H1 (cell line): ENCODE measurements around the gene SENP6. TPM values are rescaled to one million over a fixed set of nuclear protein-coding genes. Genes with fewer than 3 reads are reported as not detected.
"Not testable (repeated sequence)": the region's sequence is repeated elsewhere in the genome, so short reads cannot be mapped to it uniquely, and the experiment has no call there.

Source experiments
- CTCF ChIA-PET: fragments of 300-600 bp; sonication (Branson Sonifier 250); formaldehyde crosslinking; loops from one replicate; lab custom pipeline; 2021; ENCODE audit not compliant: partially characterized antibody; lab: Charles Lee
- POLR2A ChIA-PET: fragments of 300-600 bp; sonication (Branson Sonifier 250); formaldehyde crosslinking; loops from one replicate; lab custom pipeline; 2021; ENCODE audit warnings: inconsistent platforms; ENCODE audit not compliant: partially characterized antibody; lab: Charles Lee
- DNase-seq, 2 experiments: peaks; one replicate each; pipeline versions ENCODE4 v3.0.0 to v3.0.0-alpha.2; 2010 to 2022; ENCODE audit warnings: low spot score in 2 of 2, low read depth in 1 of 2, mixed read lengths in 1 of 2
- FAIRE-seq: peaks from 2 replicates; lab custom pipeline; 2011; peaks lifted over from hg19 to GRCh38; lab: Jason Lieb, UNC
- H2AFZ ChIP-seq: 2 replicates; pipeline ENCODE4 v1.8.1; 2012; ENCODE audit warnings: low read length, inconsistent platforms
- H2AK5ac ChIP-seq: 2 replicates; pipeline ENCODE4 v1.6.1; 2013; ENCODE audit warnings: low read depth, low read length
- H2BK120ac ChIP-seq: replicated peaks from 2 replicates; pipeline ENCODE3; 2013; ENCODE audit warnings: low read depth, low read length, inconsistent platforms
- H2BK12ac ChIP-seq: 2 replicates; pipeline ENCODE4 v1.6.1; 2013; ENCODE audit warnings: low read depth, low read length
- H2BK15ac ChIP-seq: 2 replicates; pipeline ENCODE4 v1.6.1; 2013; ENCODE audit warnings: low read length
- H2BK20ac ChIP-seq: 2 replicates; pipeline ENCODE4 v1.6.1; 2013; ENCODE audit warnings: low read length
- H2BK5ac ChIP-seq: 2 replicates; pipeline ENCODE4 v1.6.1; 2013; ENCODE audit warnings: low read depth, low read length
- H3K14ac ChIP-seq: 2 replicates; pipeline ENCODE4 v1.6.1; 2013; ENCODE audit warnings: inconsistent platforms; ENCODE audit not compliant: insufficient read length
- H3K18ac ChIP-seq: 2 replicates; pipeline ENCODE4 v1.6.1; 2013; ENCODE audit warnings: low read length; ENCODE audit errors: extremely low read depth
- H3K23ac ChIP-seq: 2 replicates; pipeline ENCODE4 v1.6.1; 2013; ENCODE audit warnings: inconsistent platforms; ENCODE audit not compliant: insufficient read length
- H3K23me2 ChIP-seq: 2 replicates; pipeline ENCODE4 v1.6.1; 2013; ENCODE audit warnings: low read depth, low read length
- H3K27ac ChIP-seq: 2 replicates; pipeline ENCODE4 v1.6.1; 2011; ENCODE audit warnings: low read depth, low read length, inconsistent platforms
- H3K27me3 ChIP-seq, 4 experiments: replicated peaks in 1 of 4; 1 replicate in 1 of 4; 2 replicates in 3 of 4; pipeline versions ENCODE4 v1.6.1 to v1.8.1; 2011 to 2013; ENCODE audit warnings: low read length in 3 of 4, mild to moderate bottlenecking in 3 of 4, inconsistent platforms in 2 of 4, mixed read lengths in 2 of 4, moderate library complexity in 1 of 4; ENCODE audit not compliant: control insufficient read depth in 3 of 4, insufficient read depth in 3 of 4; ENCODE audit errors: extremely low read depth in 1 of 4
- H3K36me3 ChIP-seq, 4 experiments: 2 replicates each; pipeline versions ENCODE4 v1.6.1 to v1.8.1; 2011 to 2013; ENCODE audit warnings: mild to moderate bottlenecking in 4 of 4, low read length in 3 of 4, moderate library complexity in 2 of 4, control low read depth in 1 of 4, inconsistent platforms in 1 of 4; ENCODE audit not compliant: insufficient read depth in 4 of 4, control insufficient read depth in 2 of 4
- H3K4ac ChIP-seq: replicated peaks from 2 replicates; pipeline ENCODE3; 2013; ENCODE audit warnings: low read length, low read depth, mixed read lengths, inconsistent platforms; ENCODE audit not compliant: insufficient read length
- H3K4me1 ChIP-seq, 4 experiments: replicated peaks in 1 of 4; 1 replicate in 1 of 4; 2 replicates in 3 of 4; pipeline versions ENCODE4 v1.6.1 to v1.8.1; 2011 to 2013; ENCODE audit warnings: low read length in 3 of 4, inconsistent platforms in 2 of 4, mixed read lengths in 1 of 4; ENCODE audit not compliant: insufficient read depth in 4 of 4, control insufficient read depth in 3 of 4
- H3K4me2 ChIP-seq, 2 experiments: 2 replicates each; pipeline versions ENCODE4 v1.6.1 to v1.8.1; 2011 to 2013; ENCODE audit warnings: low read depth in 2 of 2, low read length in 2 of 2, control low read depth in 1 of 2, inconsistent platforms in 1 of 2, mild to moderate bottlenecking in 1 of 2; ENCODE audit not compliant: insufficient read depth in 1 of 2
- H3K4me3 ChIP-seq, 4 experiments: fragments of 200-600, 300-600 bp in 1 of 4; sonication (generic), shearing (Covaris generic), sonication (Bioruptor Twin) in 1 of 4; 2 replicates each; pipeline versions ENCODE4 v1.5.1 to v1.8.1; 2011 to 2016; ENCODE audit warnings: low read length in 4 of 4, low read depth in 3 of 4, control low read depth in 2 of 4, inconsistent platforms in 2 of 4, mild to moderate bottlenecking in 2 of 4, mixed read lengths in 1 of 4, moderate library complexity in 1 of 4; ENCODE audit not compliant: insufficient read depth in 2 of 4; ENCODE audit errors: extremely low read depth in 1 of 4
- H3K56ac ChIP-seq: replicated peaks from 2 replicates; pipeline ENCODE3; 2013; ENCODE audit warnings: low read depth, mild to moderate bottlenecking, mixed read lengths, low read length, inconsistent platforms; ENCODE audit not compliant: insufficient read length
- H3K79me1 ChIP-seq: 2 replicates; pipeline ENCODE4 v1.6.1; 2013; ENCODE audit warnings: low read depth, low read length, control low read depth
- H3K79me2 ChIP-seq, 2 experiments: 2 replicates each; pipeline versions ENCODE4 v1.6.1 to v1.8.1; 2012 to 2013; ENCODE audit warnings: low read length in 2 of 2, mild to moderate bottlenecking in 2 of 2, inconsistent platforms in 1 of 2; ENCODE audit not compliant: insufficient read depth in 2 of 2, control insufficient read depth in 1 of 2
- H3K9ac ChIP-seq, 4 experiments: replicated peaks in 1 of 4; 1 replicate in 1 of 4; 2 replicates in 3 of 4; pipeline versions ENCODE4 v1.6.1 to v1.8.1; 2011 to 2013; ENCODE audit warnings: low read depth in 3 of 4, low read length in 3 of 4, control low read depth in 2 of 4, mild to moderate bottlenecking in 2 of 4, moderate library complexity in 2 of 4, inconsistent platforms in 1 of 4; ENCODE audit errors: extremely low read depth in 1 of 4
- H3K9me3 ChIP-seq, 2 experiments: 2 replicates each; pipeline versions ENCODE4 v1.6.1 to v1.8.1; 2012 to 2013; ENCODE audit warnings: mild to moderate bottlenecking in 2 of 2, moderate library complexity in 2 of 2, control low read depth in 1 of 2, inconsistent platforms in 1 of 2, low read depth in 1 of 2, low read length in 1 of 2, mixed read lengths in 1 of 2; ENCODE audit not compliant: insufficient read depth in 2 of 2
- H4K20me1 ChIP-seq, 2 experiments: replicated peaks in 1 of 2; 2 replicates each; pipeline versions ENCODE3 to v1.8.1; 2011 to 2013; ENCODE audit warnings: inconsistent platforms in 2 of 2, low read length in 2 of 2, mild to moderate bottlenecking in 1 of 2; ENCODE audit not compliant: insufficient read depth in 2 of 2, control insufficient read depth in 1 of 2
- H4K5ac ChIP-seq: 2 replicates; pipeline ENCODE4 v1.6.1; 2013; ENCODE audit warnings: low read length, low read depth, mixed read lengths, inconsistent platforms; ENCODE audit not compliant: insufficient read length
- H4K8ac ChIP-seq: 2 replicates; pipeline ENCODE4 v1.8.0; 2013; ENCODE audit warnings: mild to moderate bottlenecking, moderate library complexity, low read length, inconsistent platforms; ENCODE audit not compliant: insufficient read depth; ENCODE audit errors: extremely low read depth
- H4K91ac ChIP-seq: replicated peaks from 2 replicates; pipeline ENCODE3; 2013; ENCODE audit warnings: low read length, mixed read lengths, inconsistent platforms; ENCODE audit not compliant: insufficient read length
- ATF3 ChIP-seq: IDR thresholded peaks from 2 replicates; pipeline ENCODE4 v1.6.1; 2011; ENCODE audit warnings: low read depth, mild to moderate bottlenecking, low read length; ENCODE audit not compliant: insufficient read depth
- EP300 ChIP-seq, 2 experiments: IDR thresholded peaks; 1 replicate in 1 of 2; 2 replicates in 1 of 2; pipeline ENCODE4 v1.6.1; 2011 to 2012; ENCODE audit warnings: low read depth in 2 of 2, low read length in 2 of 2, mild to moderate bottlenecking in 2 of 2, borderline replicate concordance in 1 of 2, inconsistent platforms in 1 of 2, moderate library complexity in 1 of 2
- SAP30 ChIP-seq: fragments of 300-600 bp; sonication (generic); IDR thresholded peaks from 2 replicates; pipeline ENCODE4 v1.7.1; 2012; ENCODE audit warnings: low read length, moderate library complexity, mild to moderate bottlenecking, inconsistent platforms; ENCODE audit not compliant: insufficient read depth, insufficient replicate concordance
- WGBS, 2 experiments: shearing (Covaris generic) in 1 of 2; methylation state at CpG; one replicate each; pipeline versions ENCODE4 v1.1.6 to v1.1.7; 2013 to 2015; ENCODE audit warnings: low lambda C conversion rate in 2 of 2, mixed read lengths in 2 of 2, inconsistent platforms in 1 of 2, low coverage in 1 of 2, missing lambda C conversion rate in 1 of 2; ENCODE audit not compliant: insufficient replicate concordance in 2 of 2, insufficient coverage in 1 of 2, insufficient read length in 1 of 2; ENCODE audit errors: extremely low coverage in 1 of 2, missing lambda C conversion rate in 1 of 2; 5-methylcytosine and 5-hydroxymethylcytosine counted together
- polyA plus RNA-seq, 7 experiments: library from polyadenylated mRNA; depleted of rRNA in 3 of 7; stranded (reverse) in 5 of 7; unstranded in 2 of 7; fragments of >200 nt in 5 of 7; fragments of 200-250 nt in 2 of 7; gene quantifications; 1 replicate in 5 of 7; 2 replicates in 1 of 7; 4 replicates in 1 of 7; pipeline versions ENCODE4 v1.2.1 to v1.2.3, GENCODE V29; 2011 to 2013; ENCODE audit warnings: missing spikeins in 2 of 7, mixed read lengths in 2 of 7
- total RNA-seq: library from RNA; stranded (reverse); fragmentation: NEBNext Ultra II Directional; extraction: Animal tissue kit (Norgen Biotek cat#: 25700); gene quantifications from 2 replicates; pipeline ENCODE4 v1.2.1, GENCODE V29; 2021

Gene SENP6
- total and polyA plus RNA-seq, 2 of the 8 experiments (the other 6 are each of a cell fraction or from before 2014, with no cell fraction given): 13.8 to 103 TPM

- TF ChIP-seq ATF3 (no peak), EP300 (IDR thresholded peaks at IDR 0.05; ENCODE audit: borderline replicate concordance in 1 of 2, low read depth in 2 of 2, low read length in 2 of 2) (no peak), SAP30 (no peak)
Observed at GRCh38 chr6:75676377-75676776, 74.7 kb downstream of the SENP6 start (continued).

GRCh38 chr6:75682548-75682947 lies 80.9 kb downstream of the SENP6 start:
- H3K9me3 ChIP-seq, CTCF ChIA-PET, DNase-seq, H2BK12ac ChIP-seq, H3K23ac ChIP-seq, H3K56ac ChIP-seq, H3K27me3 ChIP-seq, H3K18ac ChIP-seq, H4K20me1 ChIP-seq, H3K27ac ChIP-seq, H2BK120ac ChIP-seq, POLR2A ChIA-PET, H3K79me1 ChIP-seq, H3K4me3 ChIP-seq, H3K4ac ChIP-seq, FAIRE-seq, H3K4me1 ChIP-seq, H2BK20ac ChIP-seq, H3K14ac ChIP-seq, H2AK5ac ChIP-seq, H4K5ac ChIP-seq, H3K79me2 ChIP-seq, H2AFZ ChIP-seq, H3K9ac ChIP-seq, H4K8ac ChIP-seq, H3K23me2 ChIP-seq, H2BK15ac ChIP-seq, H2BK5ac ChIP-seq, H3K4me2 ChIP-seq, H4K91ac ChIP-seq: not testable (repeated sequence)
- peaks cover 4 to 50% (median 32%) of the 10 kb centered on the region in 4 experiments; a peak in 7 of 8 replicates for H3K36me3 ChIP-seq
- WGBS, 2 experiments: 88% methylated on average over 2 of the region's 2 CpGs; no CpG with 5 or more reads in 1 of the 2 experiments
